Activated naive CD4-positive, alpha-beta T cell treated with anti-CD3 and anti-CD28 coated beads, Interleukin-2, amount 50 U/mL, for 16 hours (primary cell): Measurements from ENCODE around the gene ENOX2.

ENCODE experiments used
- DNase-seq: peaks from one replicate; pipeline ENCODE4 v3.0.0-alpha.2; 2020

The ENOX2 gene

DNA sequence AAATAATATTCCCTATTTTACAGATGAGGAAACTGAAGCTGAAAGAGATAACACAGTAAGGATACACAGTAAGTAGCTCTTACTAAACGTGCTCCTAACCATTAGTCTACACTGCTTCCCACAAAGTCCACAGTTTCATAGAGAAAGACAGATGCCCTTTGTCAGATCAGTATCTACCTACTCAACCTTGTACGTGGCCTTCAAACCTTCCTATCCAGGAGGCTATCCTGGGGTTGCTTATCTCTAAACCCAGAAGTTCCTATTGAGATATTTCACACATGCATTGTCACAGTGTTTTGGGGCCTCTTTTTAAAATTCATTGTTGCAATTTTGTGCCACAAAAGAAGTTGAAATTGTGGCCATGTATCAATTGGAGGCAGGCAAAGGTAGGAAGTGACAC lies 208.0 kb downstream of the ENOX2 start:
- DNase-seq: no peak

- no peak for DNase-seq
These were observed 211.4 kb downstream of the ENOX2 start for GRCh38 chrX:130691576-130691975.

DNA sequence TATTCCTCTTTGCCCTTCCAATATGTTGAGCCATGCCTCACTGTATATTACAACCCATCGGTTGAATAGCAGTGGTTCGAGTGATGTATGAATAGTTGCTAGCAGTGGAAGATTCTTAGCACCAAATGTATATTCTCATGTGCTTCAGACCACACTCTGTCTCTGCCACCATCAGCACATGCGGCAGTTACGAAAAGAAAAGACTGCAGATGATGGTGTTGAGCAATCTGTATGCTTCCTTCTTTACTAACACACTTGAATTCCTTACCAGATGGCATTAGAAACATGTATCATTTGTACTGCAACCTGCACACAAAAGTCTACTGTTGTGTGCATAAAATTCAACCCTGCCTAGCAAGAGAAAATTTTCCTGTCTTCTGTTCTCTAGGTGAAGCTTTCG lies 214.6 kb downstream of the ENOX2 start:
- no peak for DNase-seq

GRCh38 chrX:130682990-130683389 lies 220.0 kb downstream of the ENOX2 start:
- DNase-seq: no peak

GRCh38 chrX:130680164-130681035 lies 222.6 kb downstream of the ENOX2 start:
- no peak for DNase-seq

DNA sequence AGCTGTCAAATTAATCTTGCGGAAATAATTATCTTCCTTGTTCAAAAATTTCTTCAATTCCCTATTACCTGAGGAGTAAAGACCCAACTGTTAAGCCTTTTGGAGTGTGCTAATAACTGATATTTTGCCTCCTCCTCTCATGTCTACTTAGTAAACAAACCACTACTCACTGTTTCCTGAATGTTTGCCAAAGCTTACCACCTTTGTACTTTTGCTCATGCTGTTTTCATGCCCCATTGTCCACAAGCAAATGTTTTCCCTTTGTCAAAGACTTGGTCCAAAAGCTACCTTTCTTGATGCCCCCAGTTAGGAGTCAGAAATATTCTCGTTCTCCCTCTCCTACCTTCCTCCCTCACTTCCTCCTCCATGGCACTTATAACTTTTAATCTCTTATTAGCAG lies 226.1 kb downstream of the ENOX2 start:
- DNase-seq: no peak

DNA sequence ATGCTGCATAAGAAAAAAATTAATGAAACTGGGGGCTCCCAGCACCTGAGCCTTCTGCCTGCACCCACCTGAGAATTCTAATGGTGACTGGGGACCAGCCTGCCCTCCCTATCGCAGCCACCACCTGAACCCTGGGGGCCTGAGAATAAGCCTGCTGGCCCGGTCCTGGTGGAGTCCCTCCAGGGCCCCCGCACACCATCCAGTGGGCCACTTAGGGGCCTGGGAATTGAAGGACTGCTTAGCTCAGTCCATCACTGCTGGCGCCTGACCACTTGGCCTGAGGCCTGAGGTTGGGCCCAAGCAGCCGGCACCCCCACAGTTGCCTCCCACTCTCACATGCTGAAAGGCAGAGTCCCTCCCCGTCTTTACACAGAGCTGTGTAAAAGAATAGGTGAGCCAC lies 230.8 kb downstream of the ENOX2 start:
- no peak for DNase-seq

- DNase-seq: no peak
These were observed 233.8 kb downstream of the ENOX2 start for GRCh38 chrX:130669233-130669632.

GRCh38 chrX:130665263-130665662 lies 237.7 kb downstream of the ENOX2 start:
- DNase-seq: no peak

DNA sequence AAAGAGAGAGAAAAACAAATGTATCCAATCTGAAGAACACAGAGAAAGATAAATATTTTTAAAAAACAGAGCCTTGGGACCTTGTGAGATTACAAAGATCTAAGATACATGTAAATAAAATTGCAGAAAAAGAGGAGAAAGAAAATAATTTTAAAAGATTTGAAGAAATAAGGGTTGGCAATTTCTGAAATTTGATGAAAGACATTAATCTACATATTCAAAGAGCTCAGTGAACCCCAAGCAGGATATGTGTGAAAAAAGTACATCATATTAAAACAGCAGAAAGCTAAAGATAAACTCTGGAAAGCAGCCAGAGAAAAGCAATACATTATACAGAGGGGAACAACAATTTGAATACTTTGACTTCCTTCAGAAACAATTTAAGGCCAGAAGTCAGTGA lies 244.7 kb downstream of the ENOX2 start:
- no peak for DNase-seq

DNA sequence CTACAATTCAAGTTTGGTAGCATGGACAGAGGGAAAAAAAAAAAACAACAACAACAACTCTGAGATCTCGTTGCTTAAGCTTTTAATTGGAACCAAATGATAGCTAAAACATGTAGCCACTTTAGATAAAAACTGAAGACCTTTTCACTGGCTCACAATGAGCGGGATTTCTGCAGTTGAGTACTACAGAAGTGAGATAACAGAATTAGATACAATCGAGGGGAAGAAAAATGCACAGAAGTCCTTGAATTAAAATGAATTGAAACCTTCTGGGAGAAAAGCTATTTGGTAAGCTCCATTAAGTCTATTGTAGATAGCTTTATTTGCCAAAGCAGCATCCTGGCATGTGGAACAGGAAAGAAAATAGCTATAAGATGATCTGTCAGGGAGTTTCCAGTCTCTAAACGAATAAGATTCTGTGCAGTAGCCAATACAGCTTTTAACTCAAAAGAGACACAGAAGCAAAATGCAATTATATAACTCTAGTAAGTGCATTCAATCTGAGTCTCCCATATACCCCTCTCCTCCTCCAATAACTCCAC lies 248.5 kb downstream of the ENOX2 start:
- no peak for DNase-seq

GRCh38 chrX:130652824-130653578 lies 250.0 kb downstream of the ENOX2 start:
- DNase-seq: no peak

DNA sequence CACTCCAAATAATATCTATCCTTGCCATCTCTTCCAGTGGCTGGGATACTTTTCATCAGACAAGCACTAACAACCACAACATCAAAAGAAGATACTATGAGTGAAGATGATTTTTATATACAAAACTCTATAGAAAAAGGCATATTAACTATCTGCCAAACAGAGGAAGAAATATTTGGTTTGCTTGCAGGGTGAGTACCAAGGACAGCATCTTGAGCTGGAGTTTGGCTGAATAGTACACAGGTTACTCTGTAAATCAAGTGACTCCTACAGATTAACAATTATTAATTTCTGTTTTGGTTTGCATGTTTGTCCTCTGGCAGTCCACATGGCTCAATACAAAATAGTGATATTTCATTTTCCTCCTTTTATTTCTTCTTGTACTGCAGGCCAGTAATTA lies 253.3 kb downstream of the ENOX2 start:
- no peak for DNase-seq

DNA sequence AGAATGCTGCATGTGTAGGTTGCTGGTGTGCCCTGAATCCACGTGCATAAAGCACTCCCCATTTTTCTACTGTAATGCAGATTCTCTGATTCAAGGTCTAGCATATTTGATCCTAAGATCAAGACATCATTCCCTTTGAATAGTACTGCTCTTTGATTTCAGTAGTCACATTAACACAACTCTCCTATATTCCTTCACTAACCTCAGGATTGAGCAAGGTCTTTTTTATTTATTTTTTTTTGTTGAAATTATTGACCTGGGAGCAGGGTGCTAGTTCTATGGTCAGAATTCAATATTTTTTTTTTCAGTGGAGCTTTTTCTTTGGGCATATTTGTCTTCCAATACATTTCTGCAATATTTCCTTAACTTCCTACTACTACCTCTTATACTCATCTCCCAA lies 255.5 kb downstream of the ENOX2 start:
- no peak for DNase-seq

DNA sequence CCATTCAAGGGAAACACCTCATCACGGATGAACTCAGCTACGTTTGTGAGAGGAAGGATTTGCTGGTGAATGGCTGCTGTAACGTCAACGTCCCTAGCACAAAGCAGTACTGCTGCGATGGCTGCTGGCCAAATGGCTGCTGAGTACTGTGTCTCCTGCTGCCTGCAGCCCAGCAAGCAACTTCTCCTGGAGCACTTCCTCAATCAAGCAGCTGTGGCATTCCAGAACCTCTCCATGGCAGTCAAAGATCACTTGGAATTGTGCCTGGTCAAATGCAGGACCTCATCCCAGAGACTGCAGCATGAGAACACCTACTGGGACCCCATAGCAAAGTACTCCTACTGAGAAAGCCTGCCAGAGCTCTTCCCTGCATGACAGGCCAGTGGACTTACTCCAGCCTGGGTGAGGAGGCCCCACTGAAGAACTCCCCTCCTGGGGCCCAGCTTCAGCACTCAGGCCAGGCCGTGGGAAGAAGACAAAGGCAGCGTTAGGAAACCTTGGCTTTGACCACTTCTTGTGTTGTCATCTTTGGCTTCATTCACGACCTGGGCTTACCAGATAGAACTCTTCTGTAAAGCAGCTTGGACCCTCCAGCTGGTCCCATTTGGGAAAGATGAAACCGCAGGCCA lies 256.9 kb downstream of the ENOX2 start:
- DNase-seq: no peak

GRCh38 chrX:130637591-130637990 lies 265.4 kb downstream of the ENOX2 start:
- DNase-seq: no peak

GRCh38 chrX:130636277-130636676 lies 266.7 kb downstream of the ENOX2 start:
- DNase-seq: no peak

DNA sequence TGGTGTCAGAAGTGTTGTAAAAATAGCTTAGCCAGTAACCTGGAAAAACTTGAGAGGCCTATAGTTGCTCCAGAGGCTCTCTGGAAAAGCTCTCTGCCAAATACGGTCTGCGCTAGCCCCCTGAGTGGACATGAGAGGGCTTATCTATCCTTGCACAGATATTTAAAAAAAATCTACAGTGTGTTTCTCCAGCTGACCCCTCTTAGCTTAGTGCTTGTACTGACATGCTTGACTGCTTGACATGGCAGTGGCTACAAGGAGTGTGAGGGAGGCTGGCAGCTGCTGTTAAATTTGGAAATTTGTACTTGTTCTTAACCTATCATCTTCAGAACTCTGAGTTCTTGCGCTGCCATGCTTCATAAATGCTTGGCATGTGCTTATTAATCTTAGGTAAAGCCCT lies 272.0 kb downstream of the ENOX2 start:
- no peak for DNase-seq

GRCh38 chrX:130628516-130628915 lies 274.5 kb downstream of the ENOX2 start:
- no peak for DNase-seq

GRCh38 chrX:130626521-130626920 lies 276.5 kb downstream of the ENOX2 start:
- DNase-seq: no peak

- DNase-seq: no peak
These were observed 277.6 kb downstream of the ENOX2 start for GRCh38 chrX:130625386-130625785.

DNA sequence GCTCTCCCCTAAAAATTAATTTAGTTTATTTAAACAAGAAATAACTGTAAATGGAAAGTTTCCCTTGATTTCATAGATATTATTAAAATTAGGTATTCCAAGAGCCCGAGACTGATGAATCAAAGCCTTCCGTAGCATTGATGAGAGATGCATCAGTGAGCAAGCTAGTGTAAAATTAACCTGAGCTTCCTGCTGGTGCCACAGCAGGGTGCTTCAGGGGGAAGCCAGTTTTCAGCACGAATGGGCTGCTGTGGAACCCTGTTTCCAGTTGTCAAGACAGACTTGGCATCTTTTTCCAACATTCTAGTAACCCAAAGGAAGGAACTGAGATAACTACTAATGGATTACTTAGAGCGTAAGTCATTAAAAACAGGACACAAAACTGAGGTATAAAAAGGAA lies 279.5 kb downstream of the ENOX2 start:
- DNase-seq: no peak

GRCh38 chrX:130615941-130616340 lies 287.1 kb downstream of the ENOX2 start:
- no peak for DNase-seq

GRCh38 chrX:130607431-130607830 lies 295.6 kb downstream of the ENOX2 start:
- no peak for DNase-seq
